H9 (cell line): Measurements from ENCODE around the gene FAM107A. TPM values are rescaled to one million over a fixed set of nuclear protein-coding genes. Genes with fewer than 3 reads are reported as not detected.

Source experiments
- DNase-seq: peaks from one replicate; pipeline ENCODE4 v3.0.0-alpha.2; 2017
- H2AFZ ChIP-seq: one replicate; pipeline ENCODE4 v1.6.1; 2013; ENCODE audit warnings: mild to moderate bottlenecking, low read length, control low read depth, moderate library complexity
- H2AK5ac ChIP-seq: 2 replicates; pipeline ENCODE4 v1.6.1; 2013; ENCODE audit warnings: low read length, control low read depth, mixed read lengths; ENCODE audit not compliant: insufficient read length
- H2BK120ac ChIP-seq: one replicate; pipeline ENCODE4 v1.6.1; 2013; ENCODE audit warnings: low read depth, mild to moderate bottlenecking, low read length, control low read depth, inconsistent platforms; ENCODE audit not compliant: poor library complexity, severe bottlenecking
- H2BK12ac ChIP-seq: 2 replicates; pipeline ENCODE4 v1.6.1; 2013; ENCODE audit warnings: low read length, control low read depth, mixed read lengths, low read depth; ENCODE audit not compliant: insufficient read length
- H2BK15ac ChIP-seq: 2 replicates; pipeline ENCODE4 v1.6.1; 2013; ENCODE audit warnings: low read depth, low read length, control low read depth
- H2BK20ac ChIP-seq: one replicate; pipeline ENCODE4 v1.6.1; 2013; ENCODE audit warnings: low read depth, mild to moderate bottlenecking, low read length, control low read depth, inconsistent platforms; ENCODE audit not compliant: poor library complexity, severe bottlenecking
- H2BK5ac ChIP-seq: 2 replicates; pipeline ENCODE4 v1.6.1; 2013; ENCODE audit warnings: low read length, control low read depth, mixed read lengths; ENCODE audit not compliant: insufficient read length
- H3K14ac ChIP-seq: 2 replicates; pipeline ENCODE4 v1.6.1; 2013; ENCODE audit warnings: low read length, control low read depth; ENCODE audit not compliant: insufficient read depth
- H3K18ac ChIP-seq: 2 replicates; pipeline ENCODE4 v1.6.1; 2013; ENCODE audit warnings: low read depth, mild to moderate bottlenecking, mixed read lengths, low read length, control low read depth; ENCODE audit not compliant: insufficient read length
- H3K23ac ChIP-seq: 2 replicates; pipeline ENCODE4 v1.6.1; 2013; ENCODE audit warnings: low read length, control low read depth, mixed read lengths, low read depth; ENCODE audit not compliant: insufficient read length
- H3K23me2 ChIP-seq: 2 replicates; pipeline ENCODE4 v1.6.1; 2013; ENCODE audit warnings: low read depth, mild to moderate bottlenecking, mixed read lengths, low read length, control low read depth; ENCODE audit not compliant: insufficient read length, poor library complexity, severe bottlenecking
- H3K27ac ChIP-seq: 2 replicates; pipeline ENCODE4 v1.5.1; 2013; ENCODE audit warnings: low read length, control low read depth, mixed read lengths, low read depth; ENCODE audit not compliant: insufficient read length
- H3K27me3 ChIP-seq: 2 replicates; pipeline ENCODE4 v1.6.1; 2013; ENCODE audit warnings: low read length, control low read depth, inconsistent platforms; ENCODE audit not compliant: insufficient read depth
- H3K4ac ChIP-seq: 2 replicates; pipeline ENCODE4 v1.6.1; 2013; ENCODE audit warnings: low read depth, mild to moderate bottlenecking, control low read depth, inconsistent platforms, low read length, moderate library complexity
- H3K4me1 ChIP-seq: 2 replicates; pipeline ENCODE4 v1.6.1; 2013; ENCODE audit warnings: low read length, control low read depth, inconsistent platforms; ENCODE audit not compliant: insufficient read depth
- H3K4me2 ChIP-seq: 2 replicates; pipeline ENCODE4 v1.6.1; 2013; ENCODE audit warnings: low read length, control low read depth, mixed read lengths; ENCODE audit not compliant: insufficient read length, insufficient read depth
- H3K56ac ChIP-seq: 2 replicates; pipeline ENCODE4 v1.6.1; 2013; ENCODE audit warnings: low read depth, mild to moderate bottlenecking, mixed read lengths, low read length, control low read depth; ENCODE audit not compliant: insufficient read length
- H3K79me1 ChIP-seq: 2 replicates; pipeline ENCODE4 v1.6.1; 2013; ENCODE audit warnings: low read depth, mild to moderate bottlenecking, moderate library complexity, low read length, control low read depth, inconsistent platforms; ENCODE audit not compliant: insufficient read depth, poor library complexity, severe bottlenecking
- H3K79me2 ChIP-seq: 2 replicates; pipeline ENCODE4 v1.6.1; 2013; ENCODE audit warnings: low read length, control low read depth, inconsistent platforms; ENCODE audit not compliant: insufficient read depth
- H3K9ac ChIP-seq: 2 replicates; pipeline ENCODE4 v1.6.1; 2013; ENCODE audit warnings: low read length, control low read depth, mixed read lengths; ENCODE audit not compliant: insufficient read length; ENCODE audit errors: extremely low read depth
- H3K9me3 ChIP-seq: one replicate; pipeline ENCODE4 v1.6.1; 2013; ENCODE audit warnings: low read depth, low read length, inconsistent platforms; ENCODE audit not compliant: control insufficient read depth
- H3T11ph ChIP-seq: one replicate; pipeline ENCODE4 v1.6.1; 2013; ENCODE audit warnings: mild to moderate bottlenecking, low read length, control low read depth, inconsistent platforms
- H4K20me1 ChIP-seq: one replicate; pipeline ENCODE4 v1.6.1; 2013; ENCODE audit not compliant: control insufficient read depth, insufficient read length, insufficient read depth
- H4K5ac ChIP-seq: 2 replicates; pipeline ENCODE4 v1.6.1; 2013; ENCODE audit warnings: low read depth, mild to moderate bottlenecking, mixed read lengths, low read length, control low read depth; ENCODE audit not compliant: insufficient read length
- H4K8ac ChIP-seq: replicated peaks from 2 replicates; pipeline ENCODE4 v1.6.1; 2013; ENCODE audit warnings: low read length, control low read depth, mixed read lengths, low read depth; ENCODE audit not compliant: insufficient read length
- H4K91ac ChIP-seq: 2 replicates; pipeline ENCODE4 v1.6.1; 2013; ENCODE audit warnings: low read depth, mild to moderate bottlenecking, moderate library complexity, mixed read lengths, low read length, control low read depth; ENCODE audit not compliant: insufficient read length
- H3K27ac Mint-ChIP-seq, 3 experiments: 2 replicates in 2 of 3; 3 replicates in 1 of 3; pipeline ENCODE4 v1.8.0; 2020 to 2021; ENCODE audit warnings: mixed read lengths in 3 of 3, mild to moderate bottlenecking in 1 of 3, moderate library complexity in 1 of 3
- H3K27me3 Mint-ChIP-seq: 2 replicates; pipeline ENCODE4 v1.8.0; 2021; ENCODE audit warnings: low read depth, mild to moderate bottlenecking, moderate library complexity, mixed read lengths
- H3K36me3 Mint-ChIP-seq, 3 experiments: 2 replicates in 2 of 3; 3 replicates in 1 of 3; pipeline ENCODE4 v1.8.0; 2020 to 2021; ENCODE audit warnings: low read depth in 3 of 3, mixed read lengths in 3 of 3; ENCODE audit not compliant: insufficient read depth in 1 of 3
- H3K4me1 Mint-ChIP-seq, 2 experiments: 2 replicates each; pipeline ENCODE4 v1.8.0; 2020; ENCODE audit warnings: mixed read lengths in 2 of 2
- H3K4me3 Mint-ChIP-seq, 2 experiments: 2 replicates in 1 of 2; 3 replicates in 1 of 2; pipeline ENCODE4 v1.8.0; 2020 to 2021; ENCODE audit warnings: mild to moderate bottlenecking in 2 of 2, mixed read lengths in 2 of 2, moderate library complexity in 1 of 2
- H3K9me3 Mint-ChIP-seq, 2 experiments: 2 replicates in 1 of 2; 3 replicates in 1 of 2; pipeline ENCODE4 v1.8.0; 2020; ENCODE audit warnings: mild to moderate bottlenecking in 2 of 2, mixed read lengths in 2 of 2, moderate library complexity in 1 of 2
- CTCF ChIP-seq: fragments of 200-600 bp; sonication (generic); conservative IDR thresholded peaks from 3 replicates; pipeline ENCODE4 v1.8.0; 2021; ENCODE audit warnings: antibody characterized with exemption, mild to moderate bottlenecking
- WGBS: extraction: QIAGEN DNeasy Blood & Tissue Kit; methylation state at CpG from one replicate; pipeline ENCODE4 v1.1.7; 2013; ENCODE audit warnings: missing lambda C conversion rate, low lambda C conversion rate, mixed read lengths; ENCODE audit not compliant: insufficient read length; ENCODE audit errors: extremely low coverage; 5-methylcytosine and 5-hydroxymethylcytosine counted together
- total RNA-seq: library from RNA; stranded (reverse); gene quantifications from 2 replicates; pipeline ENCODE4 v1.2.1, GENCODE V29; 2021

Gene FAM107A
- total RNA-seq, 1 experiment from 2014 or later, result 0.11 TPM

- Histone ChIP-seq H4K5ac (no peak overlapping the region), H2BK5ac (no peak overlapping the region), H3K23ac (no peak overlapping the region), H3K18ac (no peak overlapping the region), H3K23me2 (no peaks in the 10 kb centered on the region), H3K14ac (no peak overlapping the region), H3K27me3 (no peaks in the 10 kb centered on the region), H4K8ac (no peak overlapping the region), H4K91ac (no peak overlapping the region), H2BK20ac (no peak overlapping the region), H2BK12ac (no peak overlapping the region), H2AK5ac (no peak overlapping the region), H3K9ac (no peak overlapping the region), H2BK15ac (no peak overlapping the region), H3K56ac (no peak overlapping the region), H3T11ph (no peak overlapping the region), H3K9me3 (no peaks in the 10 kb centered on the region), H2AFZ (no peak overlapping the region), H3K4me2 (no peak overlapping the region), H3K79me2 (no peaks in the 10 kb centered on the region), H3K79me1 (no peaks in the 10 kb centered on the region), H3K4ac (no peak overlapping the region), H3K4me1 (peaks cover 4% of the 10 kb centered on the region; the same call in 1 of the 2 replicates), H4K20me1 (no peaks in the 10 kb centered on the region), H3K27ac (no peak overlapping the region), H2BK120ac (no peak overlapping the region)
- WGBS, result no CpG with 5 or more reads among the region's 5 CpGs
- Mint-ChIP-seq H3K4me1 (peaks cover 28 to 33% of the 10 kb centered on the region in 2 experiments), H3K9me3 (peaks cover 0 to 4% of the 10 kb centered on the region in 2 experiments; a peak in 3 of 5 replicates), H3K27ac (no peak overlapping the region; a peak in 1 of 7 replicates), H3K4me3 (no peak overlapping the region), H3K36me3 (no peaks in the 10 kb centered on the region; a peak in 1 of 7 replicates), H3K27me3 (peaks cover 6% of the 10 kb centered on the region; the same call in 1 of the 2 replicates)
- no peak for TF ChIP-seq CTCF
- DNase-seq, result peak; percentile 15
Observed at GRCh38 chr3:58559586-58559985, 17.6 kb downstream of the FAM107A start.
